Erythroblast (primary cell): ENCODE measurements around the gene MAD2L1.

Experiments
- DNase-seq, 2 experiments: peaks; one replicate each; lab custom pipeline; 2025; lab: John Stamatoyannopoulos, UW
- GATA1 ChIP-seq: IDR thresholded peaks from 2 replicates; pipeline ENCODE4 v1.6.1; 2011; ENCODE audit warnings: low read depth, mild to moderate bottlenecking, control low read depth, low read length, moderate library complexity
- POLR2A ChIP-seq: IDR thresholded peaks from 2 replicates; pipeline ENCODE4 v1.6.1; 2011; ENCODE audit warnings: mild to moderate bottlenecking, low read length

The MAD2L1 gene

DNA sequence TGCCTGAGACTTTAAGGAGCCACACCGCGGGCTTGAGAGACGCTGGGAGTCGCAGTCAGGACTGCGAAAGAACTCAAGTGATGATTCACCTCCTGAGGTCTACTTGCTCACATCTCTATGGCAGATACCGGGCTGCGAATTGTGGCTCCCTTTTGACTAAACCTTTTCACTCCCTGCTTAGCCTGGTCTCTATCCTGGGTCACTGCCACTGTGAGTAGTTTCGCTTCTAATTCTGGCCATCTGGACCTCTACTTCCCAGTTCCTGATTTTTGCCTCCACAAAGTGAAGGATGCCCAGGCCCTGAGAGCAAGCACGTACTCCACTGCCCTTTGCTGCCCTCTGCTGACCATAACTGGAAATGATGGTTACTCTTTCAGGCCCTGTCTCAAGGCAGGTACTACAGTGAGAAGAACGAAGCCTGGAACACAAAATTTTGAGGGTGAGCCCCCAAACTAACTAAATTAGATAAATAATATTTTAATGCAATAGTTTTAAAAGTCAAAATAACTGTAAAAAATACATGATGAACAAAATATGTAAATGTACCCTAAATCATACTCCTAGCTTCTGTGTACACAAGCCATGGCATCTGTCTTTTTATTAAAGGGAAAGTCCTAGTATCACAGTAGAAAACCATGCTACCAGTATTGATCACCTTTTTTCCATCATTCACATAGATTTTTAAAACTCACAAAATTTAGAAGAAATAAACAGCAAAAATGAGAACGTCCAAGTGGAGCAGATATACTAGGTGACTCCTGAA, 16.7 kb downstream of the MAD2L1 start:
- peak; percentile 63 to 81 for DNase-seq
- TF ChIP-seq GATA1 (no peak), POLR2A (no peak)

DNA sequence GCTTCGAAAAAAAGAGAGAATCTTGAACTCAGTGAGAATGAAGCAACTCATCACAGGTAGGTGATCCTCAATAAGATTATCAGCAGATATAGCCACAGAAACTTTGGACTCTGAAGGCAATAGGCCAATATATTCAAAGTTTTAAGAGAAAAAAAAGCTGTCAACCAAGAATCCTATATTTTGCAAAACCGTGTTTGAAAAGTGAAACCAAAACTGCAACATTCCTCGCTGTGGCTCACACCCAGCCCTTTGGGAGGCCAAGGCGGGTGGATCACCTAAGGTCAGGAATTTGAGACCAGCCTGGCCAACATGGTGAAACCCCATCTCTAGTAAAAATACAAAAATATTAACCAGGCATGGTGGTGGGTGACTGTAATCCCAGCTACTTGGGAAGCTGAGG, 22.8 kb downstream of the MAD2L1 start:
- DNase-seq = no peak
- TF ChIP-seq GATA1 (no peak), POLR2A (no peak)

DNA sequence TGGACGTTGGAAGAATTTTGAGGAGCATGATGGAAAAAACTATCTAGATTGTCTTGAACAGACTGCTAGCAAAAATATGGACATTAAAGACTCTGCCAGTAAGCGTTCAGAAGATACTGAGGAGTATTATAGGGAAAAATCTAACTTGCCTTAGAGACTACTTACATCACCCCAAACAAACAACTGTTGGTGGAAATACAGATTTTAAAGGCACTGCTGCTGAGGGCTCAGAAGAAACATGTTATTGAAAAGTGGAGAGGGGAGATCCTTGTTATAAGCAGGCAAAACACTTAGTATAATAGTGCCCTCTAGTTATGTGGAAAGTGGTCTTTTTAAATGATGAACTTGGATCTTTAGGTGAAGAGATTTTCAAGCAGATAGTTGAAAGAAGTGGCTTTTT, 29.2 kb downstream of the MAD2L1 start:
- no peak for DNase-seq
- TF ChIP-seq GATA1 (no peak), POLR2A (no peak)

DNA sequence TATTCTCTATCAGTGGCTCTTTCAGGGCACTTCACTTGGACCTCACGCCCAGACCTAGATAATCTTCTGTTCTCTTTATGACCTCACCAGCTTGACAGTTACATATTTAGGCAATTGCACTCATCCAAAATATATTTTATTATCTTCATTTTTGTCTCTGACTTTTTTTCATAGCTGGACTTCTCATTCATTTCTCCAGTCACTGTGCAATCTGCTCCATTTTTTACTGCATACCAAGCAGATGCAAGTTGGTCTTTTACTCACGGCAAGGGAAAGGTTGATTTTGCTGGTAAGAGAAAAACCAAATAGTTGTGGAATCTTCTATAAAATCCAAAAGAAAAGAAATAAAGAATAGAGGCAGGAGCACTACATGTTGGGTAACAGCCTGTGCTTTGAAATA, 31.7 kb downstream of the MAD2L1 start:
- no peak for DNase-seq
- TF ChIP-seq POLR2A (no peak), GATA1 (no peak)

DNA sequence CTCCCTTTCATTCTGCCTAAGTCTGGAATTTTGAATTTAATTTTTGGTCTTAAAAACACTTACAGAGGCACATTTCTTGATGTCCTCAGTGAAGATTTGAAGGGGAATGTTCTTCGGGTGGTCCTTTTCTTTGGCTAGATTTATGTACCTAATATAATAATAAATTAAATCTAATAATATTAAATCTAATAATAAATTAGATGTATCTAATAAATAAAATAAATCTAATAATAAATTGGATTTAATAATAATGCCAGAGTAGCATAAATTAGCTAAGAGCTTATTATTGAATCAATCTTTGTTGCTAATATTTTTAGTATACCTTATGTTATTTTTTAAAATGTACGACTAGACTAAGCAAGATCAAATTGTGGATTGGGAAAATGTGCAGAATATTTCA, 39.8 kb downstream of the MAD2L1 start:
- TF ChIP-seq GATA1 (no peak), POLR2A (no peak)
- no peak for DNase-seq

DNA sequence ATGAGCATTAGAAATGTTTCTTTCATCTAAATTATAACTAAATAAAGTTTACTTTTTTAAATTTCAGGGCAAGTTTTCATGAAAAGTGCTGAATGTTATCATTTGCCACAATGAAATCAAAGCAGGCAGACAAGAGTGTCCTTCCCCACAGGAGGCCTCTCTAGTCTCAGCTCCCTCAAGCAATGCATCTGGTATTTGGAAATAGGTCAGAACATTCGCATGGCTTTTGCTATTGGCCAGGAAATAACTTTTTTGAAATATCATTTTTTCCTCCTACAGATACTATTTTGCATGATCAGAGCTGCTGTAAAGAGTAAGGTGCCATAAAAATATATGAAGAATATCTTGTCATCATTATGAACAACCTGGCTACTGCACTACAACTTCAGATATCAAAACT, 41.1 kb downstream of the MAD2L1 start:
- TF ChIP-seq POLR2A (no peak), GATA1 (no peak)
- DNase-seq = no peak

DNA sequence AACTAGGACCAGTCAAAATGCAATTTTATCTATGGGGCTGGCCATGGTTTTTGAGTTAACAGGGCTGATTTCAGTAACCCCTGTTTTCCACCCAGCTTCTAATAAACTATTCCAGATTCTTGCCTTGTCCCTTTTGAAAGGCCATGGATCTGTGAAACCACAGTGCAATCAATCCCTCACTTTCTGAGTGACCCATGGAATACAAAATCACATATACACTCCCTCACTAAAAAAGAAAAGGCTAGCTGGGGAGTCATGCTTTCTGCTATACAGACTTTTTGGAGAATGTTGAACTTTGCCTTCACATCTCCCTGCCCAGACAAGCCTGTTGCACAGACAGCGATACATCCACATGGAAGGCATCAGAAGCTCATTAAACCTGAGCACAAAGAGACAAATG, 47.9 kb downstream of the MAD2L1 start:
- TF ChIP-seq GATA1 = no peak
- no peak for TF ChIP-seq POLR2A
- no peak for DNase-seq

DNA sequence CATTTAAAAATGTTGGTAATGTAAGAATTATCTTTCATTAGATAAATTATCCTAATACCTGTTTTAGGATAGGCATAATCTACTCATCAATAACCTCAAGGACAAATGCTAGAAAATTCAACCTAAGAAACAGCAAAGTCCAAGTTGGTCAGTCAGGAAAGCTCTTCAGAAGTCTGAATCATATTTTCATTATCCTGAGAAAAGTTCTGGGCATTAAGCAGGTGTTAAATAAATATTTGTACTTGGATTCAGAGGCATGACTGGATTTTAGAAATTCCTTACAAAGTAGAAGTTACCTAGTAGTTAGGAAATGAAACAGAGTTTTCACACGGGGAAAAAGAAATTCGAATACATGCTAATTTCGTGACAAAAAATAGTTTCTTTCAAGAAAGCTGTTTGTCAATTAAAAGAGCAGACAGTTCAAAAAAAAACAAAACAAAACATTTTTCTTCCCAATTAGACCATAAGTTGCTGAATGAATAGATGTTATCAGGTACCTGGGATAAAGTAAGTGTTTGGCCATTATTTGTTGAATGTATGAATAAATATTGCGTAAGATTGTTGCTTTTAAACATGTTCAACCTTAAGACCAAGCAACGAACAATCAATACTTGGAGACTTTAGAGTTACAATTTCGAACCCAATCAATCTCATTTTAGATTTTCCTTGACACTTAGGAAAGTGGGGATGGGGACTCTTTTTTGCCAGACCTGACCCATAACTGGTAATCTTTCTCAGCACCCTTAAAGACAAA, 48.5 kb downstream of the MAD2L1 start:
- TF ChIP-seq POLR2A = no peak
- TF ChIP-seq GATA1 = no peak
- no peak for DNase-seq

DNA sequence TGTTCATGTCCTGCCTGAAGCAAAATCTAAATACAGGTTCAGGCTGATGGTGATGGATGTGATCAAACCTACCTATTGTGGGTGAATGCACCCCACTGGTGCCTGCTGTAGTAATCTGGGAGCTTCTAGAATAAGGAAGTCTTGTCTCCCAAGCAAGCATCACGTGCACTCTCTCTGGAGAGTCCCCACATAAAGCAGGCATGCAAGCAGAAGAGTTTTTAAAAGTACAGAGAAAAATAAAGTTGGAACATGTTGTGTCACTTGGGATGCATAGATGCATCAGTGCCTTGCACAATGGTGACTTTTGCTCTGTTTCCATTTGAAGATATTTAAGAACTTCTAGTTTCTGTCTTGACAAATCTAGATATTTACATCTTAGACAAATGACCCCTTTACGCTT, 54.9 kb downstream of the MAD2L1 start:
- DNase-seq = no peak
- TF ChIP-seq POLR2A = no peak
- TF ChIP-seq GATA1 = no peak

DNA sequence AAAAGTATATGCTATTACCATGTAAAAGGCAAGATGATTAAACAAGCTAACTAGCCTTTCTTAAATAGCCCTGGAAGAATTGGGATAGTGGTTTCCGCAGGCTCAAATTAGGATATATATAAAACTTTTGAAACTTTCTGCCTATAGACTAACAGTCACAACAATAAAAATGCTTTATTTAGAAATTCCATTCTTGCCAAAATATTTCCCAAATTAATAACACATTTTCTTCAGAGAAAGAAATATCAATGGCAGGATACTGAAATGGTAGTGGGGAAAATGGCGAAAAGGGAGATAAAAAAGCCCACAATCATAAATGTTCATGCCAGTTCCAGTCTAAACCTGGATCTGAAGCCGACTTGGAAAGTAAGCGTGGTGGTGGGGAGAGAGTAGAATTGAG, 56.0 kb downstream of the MAD2L1 start:
- TF ChIP-seq GATA1 (no peak), POLR2A (no peak)
- no peak for DNase-seq

DNA sequence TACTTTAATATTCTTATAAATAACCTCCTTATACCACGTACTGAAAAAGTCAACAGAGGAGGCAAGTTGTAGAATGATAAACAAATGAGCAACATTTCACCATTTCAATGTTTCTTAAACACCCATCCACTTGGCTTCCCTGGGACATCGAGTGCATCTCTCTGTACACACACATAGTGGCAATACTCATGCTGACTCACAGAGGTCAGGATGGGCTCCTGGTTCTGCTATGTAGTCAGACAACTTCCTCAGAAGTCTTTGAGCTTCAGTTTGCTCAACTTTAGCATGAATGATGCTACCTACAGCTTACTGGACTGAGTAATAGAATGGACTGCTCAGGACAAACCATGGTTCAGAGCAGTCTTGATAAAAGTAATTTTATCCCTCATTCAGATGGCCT, 56.9 kb downstream of the MAD2L1 start:
- no peak for TF ChIP-seq POLR2A
- TF ChIP-seq GATA1 = no peak
- no peak for DNase-seq

DNA sequence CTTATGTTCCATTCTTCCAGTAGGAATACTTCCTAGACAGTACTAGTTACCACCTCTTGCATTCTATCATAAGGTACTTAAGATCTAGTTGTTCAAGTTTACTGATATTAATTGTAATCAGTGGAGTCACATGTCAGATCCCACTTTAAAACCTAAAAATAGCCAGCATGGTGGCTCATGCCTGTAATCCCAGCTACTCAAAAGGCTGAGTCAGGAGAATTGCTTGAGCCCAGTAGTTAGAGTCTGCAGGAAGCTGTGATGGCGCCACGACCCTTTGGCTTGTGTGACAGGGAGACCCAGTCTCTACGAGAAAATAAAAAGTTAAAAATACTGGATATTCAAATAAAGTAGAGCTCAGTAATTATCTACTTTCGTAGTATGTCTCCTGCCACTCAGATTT, 57.7 kb downstream of the MAD2L1 start:
- TF ChIP-seq POLR2A = no peak
- TF ChIP-seq GATA1 = no peak
- DNase-seq = no peak

DNA sequence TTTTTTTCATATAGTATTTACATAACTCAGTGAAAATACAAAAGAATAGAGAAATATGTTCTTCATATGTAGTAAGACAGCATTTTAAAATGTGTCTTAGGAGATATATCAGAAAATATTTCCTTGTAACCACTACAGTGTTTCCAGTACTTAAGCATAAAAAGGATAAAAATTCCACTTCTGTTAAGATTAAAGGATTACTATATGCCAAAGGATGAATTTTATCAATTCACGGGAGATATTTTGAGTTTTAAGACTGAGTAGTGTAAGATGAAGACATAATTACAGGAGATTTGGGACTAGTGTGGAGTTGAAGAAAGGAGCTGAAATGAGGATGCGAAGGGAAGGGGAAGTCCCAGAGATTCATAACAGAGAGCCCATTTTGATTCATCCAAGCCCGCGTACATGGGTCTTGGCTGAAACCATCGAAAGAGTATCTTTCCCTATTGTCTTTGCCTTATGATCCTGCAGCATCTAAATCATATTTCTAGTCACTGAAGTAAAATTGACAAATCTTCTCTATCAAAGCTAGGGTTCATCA, 58.7 kb downstream of the MAD2L1 start:
- no peak for DNase-seq
- no peak for TF ChIP-seq POLR2A
- TF ChIP-seq GATA1 = no peak

DNA sequence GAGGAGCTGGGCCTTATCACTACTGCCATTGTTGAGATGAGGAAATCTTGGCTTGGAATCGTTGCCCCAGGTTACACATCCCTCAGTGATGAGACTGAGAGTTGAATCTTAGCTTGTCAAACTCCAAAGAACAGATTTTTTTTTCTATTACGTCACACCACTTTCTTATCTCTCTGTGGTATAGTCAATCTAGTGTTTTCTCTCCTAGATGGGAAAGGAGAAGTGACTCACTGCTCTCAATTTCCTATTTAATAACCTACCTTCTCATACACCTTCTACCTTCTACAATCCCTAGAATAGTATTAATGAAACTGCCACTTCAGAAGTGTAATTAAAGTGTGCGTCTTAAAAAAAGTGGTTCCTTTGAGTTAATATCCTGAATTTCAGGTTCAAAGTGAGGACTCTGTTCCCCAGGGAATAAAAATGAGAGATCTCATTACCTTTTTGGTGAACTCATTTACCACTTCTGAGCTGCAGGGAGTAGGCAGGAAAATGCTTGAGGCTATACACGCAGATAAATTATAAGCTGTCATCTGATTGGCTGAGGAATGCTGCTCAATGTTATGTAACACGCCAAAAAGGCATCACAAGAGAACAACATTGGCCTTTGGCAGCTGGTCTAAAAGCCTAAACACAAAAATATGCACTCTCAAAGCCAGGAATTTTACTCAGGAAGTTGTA, 59.3 kb downstream of the MAD2L1 start:
- no peak for DNase-seq
- TF ChIP-seq POLR2A (no peak), GATA1 (no peak)
